HG02885 (cell line): ENCODE measurements around the gene STARD5.
"Not testable (repeated sequence)": the region's sequence is repeated elsewhere in the genome, so short reads cannot be mapped to it uniquely, and the experiment has no call there.

Source experiments
- ATAC-seq: cut with Tn5 transposase; IDR thresholded peaks from one replicate; pipeline ENCODE4 v1.9.1; 2021; ENCODE audit warnings: mild to moderate bottlenecking; ENCODE audit not compliant: unreplicated experiment, poor library complexity

The STARD5 gene, protein sequence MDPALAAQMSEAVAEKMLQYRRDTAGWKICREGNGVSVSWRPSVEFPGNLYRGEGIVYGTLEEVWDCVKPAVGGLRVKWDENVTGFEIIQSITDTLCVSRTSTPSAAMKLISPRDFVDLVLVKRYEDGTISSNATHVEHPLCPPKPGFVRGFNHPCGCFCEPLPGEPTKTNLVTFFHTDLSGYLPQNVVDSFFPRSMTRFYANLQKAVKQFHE

DNA sequence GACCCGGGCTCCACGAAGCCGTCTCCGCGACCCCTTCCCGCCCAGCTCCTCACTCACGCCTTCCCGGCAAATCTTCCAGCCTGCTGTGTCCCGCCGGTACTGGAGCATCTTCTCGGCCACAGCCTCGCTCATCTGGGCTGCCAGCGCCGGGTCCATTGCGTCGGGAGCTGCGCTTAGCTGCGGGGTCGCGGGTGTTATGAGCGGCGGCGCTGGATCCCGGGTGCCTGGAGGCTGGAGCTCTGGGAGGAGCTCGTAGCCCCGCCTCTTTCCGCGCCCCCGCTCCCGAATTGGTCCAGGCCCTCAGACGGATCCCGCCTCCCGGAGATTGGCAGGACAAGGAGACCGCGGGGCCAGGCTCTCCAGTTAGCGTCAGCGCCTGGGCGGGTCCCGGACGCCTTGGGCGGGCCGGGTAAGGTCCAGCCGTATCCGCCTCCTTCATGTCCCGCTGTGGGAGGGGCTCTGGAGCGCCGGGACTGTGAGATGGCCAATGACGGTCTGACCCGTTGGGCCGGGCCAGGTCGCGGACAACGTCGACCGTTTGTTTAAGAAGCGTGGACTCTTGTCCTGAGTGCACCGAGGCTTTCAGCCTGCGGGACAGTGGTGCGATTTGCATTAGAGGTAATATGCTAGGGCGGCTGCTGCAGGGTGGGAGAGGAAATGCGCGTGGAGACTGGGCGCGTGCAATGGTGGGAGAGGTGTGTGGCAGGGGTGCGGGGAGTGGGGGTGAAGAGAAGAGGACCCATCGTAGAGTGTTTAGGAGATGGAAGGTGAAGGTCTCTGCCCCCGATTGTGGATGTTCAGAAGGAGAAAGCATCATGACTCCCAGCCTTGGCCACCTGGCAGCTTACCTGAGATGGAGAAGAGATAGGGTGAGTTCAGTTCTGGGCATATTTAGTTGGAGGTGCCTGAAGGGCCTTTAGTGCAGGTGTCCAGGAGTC is at the start of gene STARD5:
Gene STARD5 (minus strand): TSS at position 198 of the 938 bp plus-strand sequence. CDS start 42 bp downstream, at position 156.
- ATAC-seq: peak; percentile 99

DNA sequence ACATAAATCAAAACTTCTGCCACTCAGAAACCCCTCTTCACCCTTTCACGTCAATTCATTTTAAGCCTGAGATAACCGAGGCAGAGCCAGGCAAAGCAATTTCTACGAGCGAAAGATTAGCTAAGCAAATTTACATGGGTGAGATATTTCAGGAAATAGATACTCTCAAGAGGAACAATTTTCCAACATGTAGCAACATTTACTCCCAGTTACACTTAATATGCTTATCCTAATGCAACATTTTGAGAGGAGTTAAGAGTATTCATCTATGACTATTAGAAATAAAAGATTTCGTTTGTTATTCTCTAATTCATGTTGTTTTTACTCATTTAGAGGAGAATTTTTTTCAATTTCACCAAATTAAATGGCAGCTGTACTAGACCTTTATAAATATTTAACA is 49.2 kb upstream of the STARD5 start:
- no peak for ATAC-seq

DNA sequence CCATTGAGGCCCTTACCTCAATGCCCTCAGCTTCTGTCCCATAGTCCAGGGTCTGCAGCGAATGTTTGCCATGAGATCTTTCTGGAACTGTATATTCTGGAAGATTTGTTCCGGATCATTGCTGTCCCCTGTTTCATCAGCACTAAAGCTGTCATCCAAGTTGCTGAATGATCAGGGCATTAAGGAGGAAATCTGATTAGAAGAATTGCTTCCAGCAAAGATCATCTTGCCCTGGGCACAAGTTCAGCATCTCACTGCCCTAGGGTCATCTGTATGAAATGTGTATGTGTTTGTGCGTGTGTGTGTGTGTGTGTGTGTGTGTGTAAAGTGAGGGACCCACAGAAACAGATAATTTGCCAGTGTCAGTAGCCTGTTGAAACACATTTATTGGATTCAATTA is 48.6 kb upstream of the STARD5 start:
- no peak for ATAC-seq

DNA sequence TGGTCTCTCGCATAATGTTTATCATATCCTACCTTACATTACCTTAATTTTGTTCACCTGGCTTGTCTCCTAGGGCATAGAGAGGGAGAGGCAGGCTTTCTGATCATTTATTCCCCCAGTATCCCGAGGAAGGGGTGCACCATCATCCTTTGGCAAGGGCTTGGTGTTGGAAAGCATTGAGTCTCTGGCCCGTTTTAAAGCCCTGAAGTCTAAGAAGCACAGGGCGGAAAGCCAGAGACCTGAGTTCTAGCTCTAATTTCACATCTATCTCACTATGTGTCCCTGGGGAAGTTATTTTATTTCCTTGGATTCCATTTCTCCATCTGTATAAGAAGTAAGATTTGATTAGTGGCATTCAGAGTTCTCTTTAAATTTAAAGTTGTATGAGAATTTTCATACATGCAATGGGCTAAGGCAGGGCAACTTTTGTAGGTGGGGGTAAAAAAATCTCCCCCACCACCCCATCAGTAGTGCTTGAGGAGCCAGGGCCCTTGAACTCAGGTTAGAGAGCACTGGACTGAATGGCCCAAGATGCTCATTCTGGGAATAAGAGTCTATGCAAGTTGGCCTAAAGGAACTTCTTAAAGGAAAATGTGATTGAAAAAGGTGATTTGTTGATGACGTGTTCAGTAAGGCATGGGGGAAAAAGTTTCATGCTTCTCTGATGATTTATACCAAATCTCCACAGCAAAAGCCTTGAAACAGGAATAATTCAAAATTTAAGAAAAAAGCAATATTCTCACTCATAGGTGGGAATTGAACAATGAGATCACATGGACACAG is 40.0 kb upstream of the STARD5 start:
- ATAC-seq: no peak

DNA sequence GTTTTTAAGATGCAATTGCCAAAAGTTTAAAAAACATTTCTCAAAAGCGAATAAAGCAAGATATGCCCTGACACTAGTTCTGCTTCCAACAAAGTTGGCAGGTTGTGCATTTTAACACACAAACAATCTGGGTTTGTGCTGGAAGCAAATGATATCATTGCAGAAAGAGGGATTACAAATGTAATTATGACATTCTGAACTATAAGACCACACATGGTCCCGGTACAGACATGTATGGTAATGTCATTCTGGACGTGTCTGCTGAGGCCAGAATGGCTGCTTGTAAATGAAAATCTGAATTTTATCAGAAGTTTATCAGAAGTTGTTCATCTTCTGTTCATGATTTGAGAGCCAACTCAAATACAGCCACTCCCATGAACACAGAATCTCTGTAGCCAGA is 39.3 kb upstream of the STARD5 start:
- no peak for ATAC-seq

DNA sequence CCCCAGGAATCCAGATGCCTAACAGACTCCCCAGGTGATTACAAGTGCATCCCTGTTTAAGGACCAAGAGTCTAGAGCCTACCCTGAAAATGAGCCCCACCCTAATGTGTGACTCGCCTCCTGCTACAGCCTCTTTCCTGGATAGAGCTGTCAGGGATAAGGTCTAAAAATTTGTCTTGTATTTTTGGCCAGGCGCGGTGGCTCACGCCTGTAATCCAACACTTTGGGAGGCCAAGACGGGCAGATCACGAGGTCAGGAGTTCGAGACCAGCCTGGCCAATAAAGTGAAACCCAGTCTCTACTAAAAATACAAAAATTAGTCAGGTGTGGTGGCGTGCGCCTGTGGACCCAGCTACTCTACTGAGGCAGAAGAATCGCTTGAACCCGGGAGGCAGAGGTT is 38.8 kb upstream of the STARD5 start:
- ATAC-seq: no peak

DNA sequence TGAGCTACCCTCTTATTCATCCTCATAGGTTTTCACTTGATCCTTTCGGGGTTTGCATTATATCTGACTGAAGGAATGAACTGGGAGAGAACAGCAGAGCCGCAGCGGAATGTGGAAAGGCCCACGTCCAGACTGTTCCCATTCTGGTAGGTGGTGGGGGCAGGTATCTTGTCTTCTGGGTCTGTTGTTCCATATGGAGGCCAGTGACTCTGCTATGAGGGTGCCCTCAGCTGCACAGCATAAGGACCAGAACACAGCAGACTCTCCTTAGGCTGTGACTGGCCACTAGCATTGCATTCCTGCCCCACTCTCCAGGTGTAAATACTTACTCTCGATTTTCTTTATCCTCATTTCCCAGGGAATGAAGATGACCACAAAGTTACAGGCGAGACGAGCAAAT is 38.0 kb upstream of the STARD5 start:
- no peak for ATAC-seq

DNA sequence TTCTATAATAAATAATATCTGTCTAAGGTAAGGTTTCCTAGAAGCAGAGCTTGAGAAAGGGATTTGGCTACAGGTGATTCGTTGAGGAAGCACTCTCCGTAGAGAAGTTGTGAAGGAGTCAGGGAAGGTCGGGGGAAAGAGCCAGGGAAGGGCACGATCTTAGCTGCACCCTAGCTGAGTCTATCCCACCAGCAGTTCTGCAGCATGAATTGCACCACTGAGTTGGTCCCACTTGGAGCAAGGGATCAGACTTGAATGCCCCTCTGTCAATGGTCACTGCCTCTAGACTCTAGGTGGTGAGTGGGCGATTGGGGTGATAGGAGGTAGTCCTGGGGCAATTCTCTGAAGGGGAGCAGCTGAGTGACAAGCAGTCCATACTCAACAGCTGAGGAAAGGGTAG is 36.5 kb upstream of the STARD5 start:
- no peak for ATAC-seq

DNA sequence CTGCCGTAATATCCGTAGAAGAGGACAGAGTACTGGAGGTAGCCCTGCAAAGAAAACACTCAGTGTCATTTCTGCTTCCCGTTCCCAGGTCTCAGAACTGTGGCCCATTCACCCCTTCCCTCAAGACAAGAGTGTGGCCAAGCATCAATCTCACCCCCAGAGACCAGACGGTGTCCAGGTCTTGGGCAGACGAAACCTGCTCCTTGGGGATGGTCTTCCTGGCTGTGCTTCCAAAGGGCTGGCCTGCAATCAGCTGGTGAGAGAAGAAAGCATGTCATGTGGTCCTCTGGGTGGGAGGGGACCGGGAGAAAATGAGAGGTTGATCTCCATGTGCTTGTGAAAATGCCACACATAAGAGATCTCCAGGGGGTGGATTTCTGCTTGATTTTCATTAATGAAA is 34.3 kb upstream of the STARD5 start:
- no peak for ATAC-seq

DNA sequence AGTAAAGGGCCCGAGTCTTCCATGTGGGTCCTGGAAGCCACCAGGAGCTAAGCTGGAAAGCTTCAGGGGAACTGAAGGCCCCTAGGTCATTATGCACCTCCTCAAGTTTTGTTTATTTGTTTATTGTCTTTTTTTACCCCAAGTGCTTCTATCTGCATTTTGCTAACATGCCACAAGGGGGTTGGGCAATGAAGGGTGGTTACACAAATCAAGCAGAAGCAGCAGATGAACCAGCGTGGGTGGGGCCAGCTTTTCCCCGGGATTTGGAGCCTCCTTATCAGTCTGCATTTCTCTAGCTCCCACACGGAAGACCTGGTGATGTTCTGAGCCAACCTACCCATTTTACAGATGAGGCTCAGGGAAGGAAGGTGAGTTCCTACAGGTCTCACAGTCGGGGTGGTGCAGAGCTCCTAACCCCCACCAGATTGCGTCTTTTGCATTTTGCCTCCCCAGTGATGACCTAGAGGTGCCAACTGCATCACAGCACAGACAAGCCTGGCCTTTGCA is 33.3 kb upstream of the STARD5 start:
- ATAC-seq: no peak

DNA sequence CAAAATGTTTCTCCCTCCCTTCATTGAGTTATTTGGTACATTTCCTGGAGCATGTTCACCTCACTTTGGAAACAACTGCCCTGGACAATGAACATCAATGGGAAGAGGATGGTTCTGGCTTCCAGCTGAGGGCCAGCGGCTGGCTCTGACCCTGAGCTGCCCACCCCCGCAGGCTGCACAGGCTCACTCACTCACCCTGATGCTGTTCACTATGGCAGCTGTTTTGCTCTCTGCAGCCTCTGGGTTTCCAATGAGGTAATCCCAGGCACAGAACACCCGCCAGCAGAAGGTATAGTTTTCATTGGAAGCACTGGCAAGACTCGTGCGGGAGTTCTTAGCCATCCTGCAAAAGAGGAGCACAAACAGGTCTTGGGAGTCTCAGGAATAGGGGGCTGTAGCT is 32.3 kb upstream of the STARD5 start:
- ATAC-seq: no peak

DNA sequence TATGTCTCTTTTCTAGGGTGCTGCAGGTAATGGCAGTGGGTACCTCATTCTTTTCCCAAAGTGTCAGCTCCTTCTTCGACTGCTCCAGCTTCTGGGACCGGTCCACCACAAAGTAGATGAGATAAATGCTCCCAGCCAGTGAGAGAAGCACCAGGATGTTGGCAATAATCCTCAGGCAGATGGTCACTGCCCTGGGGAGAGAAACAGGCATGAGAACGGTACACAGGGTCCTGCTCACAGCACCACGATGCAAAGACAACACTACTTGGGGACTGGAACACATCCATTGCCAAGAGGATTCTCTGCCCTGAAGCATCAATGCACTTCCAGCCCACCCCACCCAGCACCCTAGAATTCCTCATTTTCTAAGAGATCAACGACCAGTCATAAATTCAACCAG is 27.7 kb upstream of the STARD5 start:
- no peak for ATAC-seq

DNA sequence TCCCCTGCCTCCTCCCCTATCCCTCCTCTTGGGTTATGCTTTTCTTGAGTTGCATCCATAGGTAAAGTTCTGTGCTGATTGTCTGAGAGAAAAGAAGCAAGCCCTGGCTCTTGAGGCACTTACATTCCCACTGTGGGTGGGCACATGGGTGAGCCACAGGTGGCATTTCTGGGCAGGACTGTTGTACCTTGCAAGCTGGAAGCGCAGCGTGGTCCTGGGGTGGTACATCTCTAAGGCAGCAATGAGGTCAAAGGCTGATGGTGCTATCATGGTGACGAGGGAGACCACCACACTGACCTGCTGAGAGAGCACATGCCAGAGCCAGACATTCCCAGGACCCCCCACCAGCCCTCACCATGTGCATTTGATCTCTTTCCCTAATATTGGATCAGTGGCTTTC is 25.3 kb upstream of the STARD5 start:
- no peak for ATAC-seq

DNA sequence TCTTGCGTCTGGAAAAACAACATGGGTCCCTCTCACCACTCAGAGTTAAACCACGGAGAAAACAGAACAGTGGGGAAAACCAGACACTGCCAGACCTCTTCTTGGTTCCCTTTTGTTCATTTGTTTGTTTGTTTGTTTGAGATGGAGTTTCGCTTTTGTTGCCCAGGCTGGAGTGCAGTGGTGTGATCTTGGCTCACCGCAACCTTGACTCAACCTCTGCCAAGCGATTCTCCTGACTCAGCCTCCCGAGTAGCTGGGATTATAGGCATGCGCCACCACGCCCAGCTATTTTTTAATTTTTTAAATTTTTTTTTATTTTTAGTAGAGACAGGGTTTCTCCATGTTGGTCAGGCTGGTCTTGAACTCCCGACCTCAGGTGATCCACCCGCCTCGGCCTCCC is 24.8 kb upstream of the STARD5 start:
- not testable (repeated sequence) for ATAC-seq

DNA sequence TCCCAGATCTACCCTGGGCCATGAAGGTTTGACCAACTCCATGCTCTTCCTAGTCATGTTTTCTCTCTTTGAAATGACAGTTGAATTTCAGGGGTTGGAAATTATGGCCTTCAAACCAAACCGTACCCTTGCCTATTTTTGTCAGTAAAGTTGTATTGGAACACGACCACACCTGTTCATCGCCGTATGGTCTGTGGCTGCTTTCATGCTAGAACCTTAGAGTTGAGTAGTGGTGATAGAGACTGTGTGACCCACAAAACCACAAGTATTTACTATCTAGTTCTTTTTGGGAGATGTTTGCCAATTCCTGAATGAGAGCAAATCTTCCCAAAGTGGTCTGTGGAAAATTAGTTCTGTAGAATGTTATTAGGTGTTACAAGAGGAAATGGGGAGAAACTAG is 24.0 kb upstream of the STARD5 start:
- ATAC-seq: no peak

DNA sequence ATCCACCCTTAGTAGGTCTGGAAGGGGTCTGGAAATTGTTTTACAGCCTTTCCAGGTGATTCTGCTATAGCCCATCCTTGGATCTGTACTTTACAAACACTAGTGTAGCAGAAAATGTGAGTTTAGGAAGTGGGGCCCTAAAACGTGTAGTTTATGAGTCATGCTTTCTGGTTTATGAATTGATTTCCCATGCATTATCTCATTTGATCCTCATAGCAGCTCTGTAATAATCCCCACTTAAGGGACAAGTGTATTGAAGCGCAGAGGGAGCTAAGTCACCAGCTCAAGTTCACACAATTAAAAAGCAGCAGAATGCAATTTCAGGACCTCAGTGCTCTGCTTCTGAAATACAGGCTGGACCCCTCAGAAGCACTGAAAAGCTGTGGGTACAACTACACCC is 22.7 kb upstream of the STARD5 start:
- no peak for ATAC-seq

DNA sequence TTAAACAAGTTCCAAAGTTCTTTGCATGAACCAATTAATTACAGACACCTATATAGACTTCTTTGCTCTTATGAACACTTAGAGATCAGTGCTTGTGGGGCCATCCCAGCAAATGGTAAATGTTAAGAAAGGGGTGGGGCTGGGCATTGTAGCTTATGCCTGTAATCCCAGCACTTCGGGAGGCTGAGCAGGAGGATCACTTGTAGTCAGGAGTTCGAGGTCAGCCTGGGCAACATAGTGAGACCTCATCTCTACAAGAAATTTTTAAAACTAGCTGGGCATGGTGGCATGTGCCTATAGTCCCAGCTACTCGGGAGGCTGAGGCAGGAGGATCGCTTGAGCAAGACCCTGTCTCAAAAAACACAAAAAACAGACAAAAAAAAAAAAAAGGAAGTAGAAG is 19.4 kb upstream of the STARD5 start:
- ATAC-seq: no peak

DNA sequence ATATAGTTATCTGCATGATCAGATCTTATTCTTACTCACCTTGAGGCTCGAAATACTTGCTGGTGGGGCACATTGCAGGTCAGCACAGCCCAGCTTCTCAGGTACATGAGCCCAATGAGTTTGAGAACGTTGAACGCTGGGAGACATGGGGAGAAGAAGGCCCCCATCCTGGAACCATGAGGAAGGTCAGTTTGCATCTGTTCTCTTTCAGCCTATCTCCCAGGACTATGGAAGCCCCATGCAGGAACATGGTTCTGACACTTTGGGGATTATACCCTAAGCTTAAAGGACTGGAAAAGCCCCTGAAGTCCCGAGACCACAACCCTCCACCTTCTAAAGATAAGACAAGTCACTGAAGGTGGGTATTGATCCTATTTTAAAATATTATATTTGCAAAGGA is 17.4 kb upstream of the STARD5 start:
- no peak for ATAC-seq

DNA sequence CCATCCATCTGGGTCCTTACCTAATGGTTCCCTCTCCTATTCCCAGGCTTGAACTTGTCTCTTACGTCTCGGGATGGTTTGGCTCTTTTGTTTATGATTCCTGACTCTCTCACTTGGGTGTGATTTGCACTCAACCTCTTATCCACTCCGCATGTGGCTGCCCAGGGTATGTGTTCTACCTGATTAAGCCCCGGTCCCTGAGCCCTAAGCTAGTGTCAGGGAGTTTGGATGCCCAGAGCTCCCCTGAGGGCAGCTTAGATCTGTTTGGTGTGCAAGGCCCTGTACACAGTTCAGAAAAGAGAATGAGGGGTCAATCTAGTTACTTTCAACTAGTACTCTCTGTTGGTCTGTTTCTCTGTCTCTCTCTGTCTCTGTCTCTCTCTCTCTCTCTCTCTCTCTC is 15.9 kb upstream of the STARD5 start:
- ATAC-seq: no peak

DNA sequence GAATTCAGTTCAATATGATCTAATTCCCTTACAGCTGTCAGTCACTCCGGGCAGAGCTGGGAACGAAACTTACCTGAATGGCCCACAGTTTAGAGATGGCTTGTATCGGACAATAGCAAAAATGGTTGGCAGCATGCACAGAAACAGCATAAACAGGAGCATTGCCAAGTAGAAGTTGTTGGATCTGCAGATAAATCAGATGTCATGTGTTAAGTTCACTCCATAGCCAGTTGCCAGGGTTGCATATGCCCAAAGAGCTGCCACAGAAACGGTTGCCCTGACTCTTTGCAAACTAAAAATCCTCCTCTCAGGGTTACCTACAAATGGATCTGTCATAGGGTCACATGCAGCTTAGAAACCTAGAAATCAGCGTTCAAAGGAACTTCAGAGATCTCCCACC is 15.4 kb upstream of the STARD5 start:
- ATAC-seq: no peak
